Measurements from ENCODE around the gene TSPAN10. TPM values are rescaled to one million over a fixed set of nuclear protein-coding genes. Genes with fewer than 3 reads are reported as not detected.

The TSPAN10 gene
- total RNA-seq: 1 to 10 TPM; 1.3 to 1.8 TPM
- 1.8 TPM for polyA plus RNA-seq (2013, experiment 1 of 2)
- polyA plus RNA-seq (2013, experiment 2 of 2): 1.5 TPM
- long read RNA-seq, experiment 1, partial matches to known transcripts: 0 of 1 reads
- long read RNA-seq, experiment 1, other reads (novel, unspliced or antisense): 0 of 1 reads
- long read RNA-seq, experiment 2, partial matches to known transcripts: 1 of 2 reads
- long read RNA-seq, experiment 2, other reads (novel, unspliced or antisense): 1 of 2 reads
- long read RNA-seq, experiment 3: 0 reads
- long read RNA-seq, experiment 4: 0 reads

GRCh38 chr17:81636505-81637288 lies at the start of gene TSPAN10, which contains the start of gene NPLOC4:
Gene TSPAN10 (plus strand): TSS chr17:81637196. CDS start chr17:81642413, 5,217 bp downstream.
Gene NPLOC4 (minus strand): TSS chr17:81637112. CDS start chr17:81636930, 182 bp downstream.
- DNase-seq: peak; percentile 98
- H3K36me3 ChIP-seq (ENCODE audit: control insufficient read depth, insufficient read depth, low read length): peaks cover 16% of the 10 kb centered on the region
- no peaks in the 10 kb centered on the region for H3K4me1 ChIP-seq (ENCODE audit: control insufficient read depth, insufficient read depth, low read length)
- H3K9me3 Mint-ChIP-seq: no peaks in the 10 kb centered on the region
- H3K27me3 ChIP-seq (ENCODE audit: control insufficient read depth, insufficient read depth, low read length, poor library complexity, severe bottlenecking): no peaks in the 10 kb centered on the region
- peak within 1 kb of the TSS; percentile 99 for H3K27ac Mint-ChIP-seq
- H3K36me3 Mint-ChIP-seq (ENCODE audit: low read depth): peaks cover 17% of the 10 kb centered on the region
- H3K4me3 Mint-ChIP-seq: peak within 1 kb of the TSS; percentile 88
- no peak for TF ChIP-seq CTCF (conservative IDR thresholded peaks at IDR 0.05)
- H3K27me3 Mint-ChIP-seq (ENCODE audit: insufficient read depth): no peaks in the 10 kb centered on the region
- H3K9ac ChIP-seq (ENCODE audit: extremely low read depth, low read length, poor library complexity, severe bottlenecking): peak within 1 kb of the TSS; percentile 92
- H3K4me1 Mint-ChIP-seq: peaks cover 5% of the 10 kb centered on the region
- H3K27ac ChIP-seq (ENCODE audit: low read depth, low read length): peak within 1 kb of the TSS; percentile 83
- no peaks in the 10 kb centered on the region for H3K9me3 ChIP-seq (ENCODE audit: control insufficient read depth, low read length)
- WGBS, 2 experiments (ENCODE audit: insufficient coverage in 1 of 2, insufficient read length in 1 of 2): 0% methylated on average over 38 to 77 of the region's 77 CpGs
- H3K4me3 ChIP-seq (ENCODE audit: low read length): peak within 1 kb of the TSS; percentile 99

- 93 to 100% methylated on average over 2 to 5 of the region's 5 CpGs for WGBS, 2 experiments (ENCODE audit: insufficient coverage in 1 of 2, insufficient read length in 1 of 2)
- Histone ChIP-seq H3K9me3 (ENCODE audit: control insufficient read depth, low read length) (no peaks in the 10 kb centered on the region), H3K4me1 (ENCODE audit: control insufficient read depth, insufficient read depth, low read length) (no peaks in the 10 kb centered on the region), H3K27ac (ENCODE audit: low read depth, low read length) (no peak overlapping the region), H3K9ac (ENCODE audit: extremely low read depth, low read length, poor library complexity, severe bottlenecking) (no peak overlapping the region), H3K36me3 (ENCODE audit: control insufficient read depth, insufficient read depth, low read length) (peaks cover 85% of the 10 kb centered on the region), H3K27me3 (ENCODE audit: control insufficient read depth, insufficient read depth, low read length, poor library complexity, severe bottlenecking) (no peaks in the 10 kb centered on the region), H3K4me3 (ENCODE audit: low read length) (no peak overlapping the region)
- no peak for TF ChIP-seq CTCF (conservative IDR thresholded peaks at IDR 0.05)
- H3K4me1 Mint-ChIP-seq: no peaks in the 10 kb centered on the region
- DNase-seq: no peak
- no peaks in the 10 kb centered on the region for H3K9me3 Mint-ChIP-seq
- no peak overlapping the region for H3K4me3 Mint-ChIP-seq
- no peak overlapping the region for H3K27ac Mint-ChIP-seq
- H3K27me3 Mint-ChIP-seq (ENCODE audit: insufficient read depth): no peaks in the 10 kb centered on the region
- peaks cover 80% of the 10 kb centered on the region for H3K36me3 Mint-ChIP-seq (ENCODE audit: low read depth)
These were observed 47.4 kb upstream of the TSPAN10 start for GRCh38 chr17:81589612-81590011.

- Histone ChIP-seq H3K9ac (ENCODE audit: extremely low read depth, low read length, poor library complexity, severe bottlenecking) (no peak overlapping the region), H3K4me3 (ENCODE audit: low read length) (no peak overlapping the region), H3K27ac (ENCODE audit: low read depth, low read length) (no peak overlapping the region), H3K4me1 (ENCODE audit: control insufficient read depth, insufficient read depth, low read length) (no peaks in the 10 kb centered on the region), H3K27me3 (ENCODE audit: control insufficient read depth, insufficient read depth, low read length, poor library complexity, severe bottlenecking) (no peaks in the 10 kb centered on the region), H3K36me3 (ENCODE audit: control insufficient read depth, insufficient read depth, low read length) (peaks cover 86% of the 10 kb centered on the region), H3K9me3 (ENCODE audit: control insufficient read depth, low read length) (no peaks in the 10 kb centered on the region)
- 95 to 100% methylated on average over 4 to 8 of the region's 8 CpGs for WGBS, 2 experiments (ENCODE audit: insufficient coverage in 1 of 2, insufficient read length in 1 of 2)
- TF ChIP-seq CTCF (conservative IDR thresholded peaks at IDR 0.05): no peak
- Mint-ChIP-seq H3K27me3 (ENCODE audit: insufficient read depth) (no peaks in the 10 kb centered on the region), H3K4me3 (no peak overlapping the region), H3K9me3 (no peaks in the 10 kb centered on the region), H3K27ac (no peak overlapping the region), H3K4me1 (no peaks in the 10 kb centered on the region), H3K36me3 (ENCODE audit: low read depth) (peaks cover 82% of the 10 kb centered on the region)
- DNase-seq: no peak
These were observed 46.9 kb upstream of the TSPAN10 start for GRCh38 chr17:81590121-81590520.
